HepG2 (cell line): ENCODE results near the gene DNM1L. TPM values are rescaled to one million over a fixed set of nuclear protein-coding genes. Genes with fewer than 3 reads are reported as not detected.

Experiments used
- ARHGAP35 ChIP-seq: sonication (generic); formaldehyde crosslinking; IDR thresholded peaks from 2 replicates; pipeline ENCODE4 v1.9.0; 2022; ENCODE audit warnings: mild to moderate bottlenecking, inconsistent platforms, moderate library complexity, missing genetic modification reagents, borderline replicate concordance
- BCL3 ChIP-seq: sonication (generic); formaldehyde crosslinking; IDR thresholded peaks from 2 replicates; pipeline ENCODE4 v1.5.1; 2020; ENCODE audit warnings: mild to moderate bottlenecking, missing genetic modification reagents, moderate library complexity
- BRF2 ChIP-seq: sonication (generic); formaldehyde crosslinking; IDR thresholded peaks from 2 replicates; pipeline ENCODE4 v1.8.1; 2022; ENCODE audit warnings: mild to moderate bottlenecking, missing genetic modification reagents
- CCDC6 ChIP-seq: sonication (generic); formaldehyde crosslinking; IDR thresholded peaks from 2 replicates; pipeline ENCODE4 v1.8.1; 2022; ENCODE audit warnings: mild to moderate bottlenecking, missing genetic modification reagents, moderate library complexity
- HMGXB3 ChIP-seq: sonication (generic); formaldehyde crosslinking; IDR thresholded peaks from 2 replicates; pipeline ENCODE4 v1.4.0; 2020; ENCODE audit warnings: missing genetic modification reagents, borderline replicate concordance
- HNRNPUL1 ChIP-seq: fragments of 200-400 bp; formaldehyde crosslinking; IDR thresholded peaks from 2 replicates; pipeline ENCODE4 v1.6.1; 2017; ENCODE audit warnings: low read depth, mild to moderate bottlenecking, low read length, moderate library complexity
- HOMEZ ChIP-seq: IDR thresholded peaks from 2 replicates; pipeline ENCODE4 v1.6.1; 2016; ENCODE audit warnings: low read depth
- KDM3A ChIP-seq: IDR thresholded peaks from 2 replicates; pipeline ENCODE4 v1.6.1; 2018; ENCODE audit warnings: low read depth, missing compliant biosample characterization
- POLR2A ChIP-seq, 2 experiments: IDR thresholded peaks; 2 replicates each; pipeline ENCODE4 v1.6.1; 2011; ENCODE audit warnings: low read depth in 2 of 2, low read length in 2 of 2, mild to moderate bottlenecking in 1 of 2, moderate library complexity in 1 of 2; ENCODE audit not compliant: insufficient read depth in 1 of 2
- SMC3 ChIP-seq: IDR thresholded peaks from 2 replicates; pipeline ENCODE4 v1.6.1; 2011; ENCODE audit warnings: low read length, improper control_type of control experiment
- SRY ChIP-seq: sonication (generic); formaldehyde crosslinking; IDR thresholded peaks from 2 replicates; pipeline ENCODE4 v1.8.0; 2022; ENCODE audit warnings: mild to moderate bottlenecking, missing genetic modification reagents
- TCF7L2 ChIP-seq: IDR thresholded peaks from 2 replicates; pipeline ENCODE4 v1.6.1; 2011; ENCODE audit warnings: mild to moderate bottlenecking, low read depth, low read length, moderate library complexity
- YEATS4 ChIP-seq: sonication (generic); formaldehyde crosslinking; IDR thresholded peaks from 2 replicates; pipeline ENCODE4 v1.4.0; 2020; ENCODE audit warnings: missing genetic modification reagents, borderline replicate concordance
- ZBTB43 ChIP-seq: sonication (generic); formaldehyde crosslinking; conservative IDR thresholded peaks from 2 replicates; pipeline ENCODE4 v1.4.0; 2020; ENCODE audit warnings: missing genetic modification reagents
- ZMYM4 ChIP-seq: sonication (generic); formaldehyde crosslinking; IDR thresholded peaks from 2 replicates; pipeline ENCODE4 v1.8.1; 2023; ENCODE audit warnings: mild to moderate bottlenecking, missing genetic modification reagents
- ZNF232 ChIP-seq: sonication (generic); formaldehyde crosslinking; IDR thresholded peaks from 2 replicates; pipeline ENCODE4 v1.4.0; 2020; ENCODE audit warnings: missing genetic modification reagents, borderline replicate concordance
- ZNF282 ChIP-seq: fragments of 450-650 bp; IDR thresholded peaks from 2 replicates; pipeline ENCODE4 v1.6.1; 2018; ENCODE audit not compliant: partially characterized antibody
- ZNF709 ChIP-seq: sonication (generic); formaldehyde crosslinking; IDR thresholded peaks from 2 replicates; pipeline ENCODE4 v1.5.0; 2020; ENCODE audit warnings: mild to moderate bottlenecking, missing genetic modification reagents
- ZNF746 ChIP-seq: sonication (generic); formaldehyde crosslinking; IDR thresholded peaks from 2 replicates; pipeline ENCODE4 v1.8.0; 2022; ENCODE audit warnings: mild to moderate bottlenecking, missing genetic modification reagents
- ZSCAN25 ChIP-seq: sonication (generic); formaldehyde crosslinking; IDR thresholded peaks from 2 replicates; pipeline ENCODE4 v1.8.0; 2022; ENCODE audit warnings: mild to moderate bottlenecking, missing genetic modification reagents
- polyA plus RNA-seq, 8 experiments: library from polyadenylated mRNA; depleted of rRNA in 3 of 8; stranded (reverse) in 7 of 8; unstranded in 1 of 8; fragments of >200 nt; fragmentation: Illumina TruSeq in 4 of 8; extraction: Trizol in 4 of 8; gene quantifications; 2 replicates each; pipeline versions ENCODE4 v1.2.1 to v1.2.3, GENCODE V29; 2011 to 2016; ENCODE audit warnings: low read depth in 4 of 8, missing spikeins in 1 of 8, mixed read lengths in 1 of 8; ENCODE audit not compliant: insufficient read depth in 1 of 8
- total RNA-seq, 5 experiments: library from RNA; depleted of rRNA; stranded (reverse); fragments of >200 nt; fragmentation: Illumina TruSeq; extraction: Trizol; gene quantifications; 2 replicates each; pipeline ENCODE4 v1.2.3, GENCODE V29; 2016; ENCODE audit warnings: low read depth in 1 of 5

The DNM1L gene
- total and polyA plus RNA-seq, 2 of the 13 experiments (the other 11 are each of a cell fraction or from before 2014, with no cell fraction given), result 35.9 to 65.8 TPM

GRCh38 chr12:32755654-32756475, 76.8 kb downstream of the DNM1L start, which contains the start of gene YARS2 (continued):
- TF ChIP-seq HNRNPUL1, result no peak
- TF ChIP-seq TCF7L2, result no peak
- TF ChIP-seq ZNF232 (CRISPR knock-in tag), result no peak; the same call in 1 of the 2 replicates
- TF ChIP-seq SRY (CRISPR knock-in tag), result peak; percentile 73
- TF ChIP-seq ZSCAN25, result no peak
- peak; percentile 23; the same call in 1 of the 2 replicates for TF ChIP-seq HMGXB3 (CRISPR knock-in tag)
- 0 out of 2 replicates have a peak, but pooled peaks have one; percentile 10 for TF ChIP-seq ZBTB43 (CRISPR knock-in tag)
- TF ChIP-seq BRF2, result no peak
- peak; percentile 89 for TF ChIP-seq YEATS4 (CRISPR knock-in tag)
- TF ChIP-seq HOMEZ (CRISPR knock-in tag), result 0 out of 2 replicates have a peak, but pooled peaks have one; percentile 16
- TF ChIP-seq CCDC6 (CRISPR knock-in tag), result peak; percentile 4; the same call in 1 of the 2 replicates
- TF ChIP-seq BCL3 (CRISPR knock-in tag), result no peak
- peak; percentile 62; the same call in 1 of the 2 replicates for TF ChIP-seq ZNF709 (CRISPR knock-in tag)
- TF ChIP-seq ZNF746 (CRISPR knock-in tag), result no peak
- no peak for TF ChIP-seq ARHGAP35 (CRISPR knock-in tag)
- TF ChIP-seq ZMYM4 (CRISPR knock-in tag), result peak; percentile 63
- TF ChIP-seq KDM3A (CRISPR knock-in tag), result no peak
- TF ChIP-seq ZNF282, result no peak
- peak; percentile 91 to 98 for TF ChIP-seq POLR2A (IDR thresholded peaks at IDR 0.05; ENCODE audit: insufficient read depth in 1 of 2, low read depth in 2 of 2, low read length in 2 of 2)
- peak; percentile 86 for TF ChIP-seq SMC3
